GM19240 (cell line): ENCODE results near the gene INHBE.
A peak's percentile ranks its signal among the peaks of the same experiment; 100 is the strongest.
"Not testable (repeated sequence)": the region's sequence is repeated elsewhere in the genome, so short reads cannot be mapped to it uniquely, and the experiment has no call there.

Source experiments
- DNase-seq: peaks from one replicate; pipeline ENCODE4 v3.0.0; 2011; ENCODE audit warnings: low spot score; ENCODE audit not compliant: insufficient read length

Gene INHBE

DNA sequence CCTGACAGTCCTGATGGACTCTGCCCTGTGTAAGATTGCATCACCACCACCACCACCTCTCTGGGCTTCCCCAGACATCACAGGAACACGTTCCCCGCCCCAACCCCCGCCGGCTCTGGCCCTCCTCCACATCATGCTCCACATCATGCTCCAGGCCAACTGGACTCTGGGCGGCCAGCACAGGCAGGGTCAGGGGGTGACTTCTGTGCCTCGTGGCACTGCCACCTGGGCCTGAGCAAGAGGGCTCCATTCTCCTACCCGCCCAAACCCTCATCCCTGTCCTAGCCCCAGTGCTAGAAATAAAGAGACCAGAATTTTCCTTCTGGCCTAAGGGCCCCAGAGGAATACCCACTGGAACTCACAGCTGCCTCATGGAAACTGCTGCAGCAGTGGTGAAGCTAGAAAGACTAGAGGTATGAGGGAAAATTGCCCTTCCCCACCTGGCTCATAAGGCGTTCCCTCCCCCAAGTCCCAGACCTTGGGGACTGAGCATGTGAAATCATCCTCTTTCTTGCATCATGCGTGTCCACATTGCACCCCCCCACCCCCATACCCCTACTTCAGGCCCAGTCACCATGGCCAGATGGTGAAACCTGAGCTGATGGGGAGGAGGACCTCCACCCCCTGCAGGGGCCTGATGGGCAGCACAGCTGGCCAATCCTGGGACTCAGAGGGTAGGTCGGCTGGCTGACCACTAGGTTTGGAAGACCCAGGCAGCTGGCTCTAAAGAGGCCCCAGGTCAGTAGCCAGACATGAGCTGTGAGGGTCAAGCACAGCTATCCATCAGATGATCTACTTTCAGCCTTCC lies at the start of gene INHBE:
TSS of gene INHBE (plus strand) at position 742 of the 808 bp plus-strand sequence. CDS start 230 bp downstream, outside the sequence.
- DNase-seq = no peak

DNA sequence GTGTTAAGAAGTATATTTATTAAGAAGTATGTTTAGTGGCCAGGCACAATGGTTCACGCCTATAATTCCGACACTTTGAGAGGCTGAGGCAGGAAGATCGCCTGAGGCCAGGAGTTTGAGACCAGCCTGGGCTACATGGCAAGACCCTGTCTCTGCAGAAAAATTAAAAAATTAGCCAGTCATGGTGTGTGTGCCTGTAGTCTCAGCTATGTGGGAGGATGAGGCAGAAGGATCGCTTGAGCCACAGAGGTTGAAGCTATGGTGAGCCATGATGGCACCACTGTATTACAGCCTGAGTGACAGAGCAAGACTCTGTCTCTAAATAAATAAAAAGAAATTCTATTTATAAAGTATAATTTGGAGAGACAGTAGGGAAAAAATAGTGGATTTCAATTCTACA lies 44.6 kb upstream of the INHBE start:
- no peak for DNase-seq

- DNase-seq = not testable (repeated sequence)
These were observed 40.9 kb upstream of the INHBE start for GRCh38 chr12:57414160-57414559.

DNA sequence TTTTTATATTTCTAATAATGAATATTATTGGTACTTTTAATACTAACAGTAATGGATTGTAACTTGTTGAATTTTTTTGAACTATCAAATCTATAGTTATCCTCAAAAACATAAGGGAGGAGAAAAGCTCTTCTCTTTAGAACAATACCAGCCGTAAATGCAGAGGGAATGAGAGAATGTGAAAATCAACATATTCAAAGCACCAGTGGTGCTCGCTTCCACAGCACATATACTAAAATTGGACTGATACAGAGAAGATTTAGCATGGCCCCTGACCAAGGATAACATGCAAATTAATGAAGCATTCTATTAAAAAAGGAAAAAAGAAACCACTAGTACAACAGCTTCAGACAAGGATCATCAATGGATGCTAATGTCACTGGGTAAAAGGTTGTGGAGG lies 40.0 kb upstream of the INHBE start:
- DNase-seq = no peak

DNA sequence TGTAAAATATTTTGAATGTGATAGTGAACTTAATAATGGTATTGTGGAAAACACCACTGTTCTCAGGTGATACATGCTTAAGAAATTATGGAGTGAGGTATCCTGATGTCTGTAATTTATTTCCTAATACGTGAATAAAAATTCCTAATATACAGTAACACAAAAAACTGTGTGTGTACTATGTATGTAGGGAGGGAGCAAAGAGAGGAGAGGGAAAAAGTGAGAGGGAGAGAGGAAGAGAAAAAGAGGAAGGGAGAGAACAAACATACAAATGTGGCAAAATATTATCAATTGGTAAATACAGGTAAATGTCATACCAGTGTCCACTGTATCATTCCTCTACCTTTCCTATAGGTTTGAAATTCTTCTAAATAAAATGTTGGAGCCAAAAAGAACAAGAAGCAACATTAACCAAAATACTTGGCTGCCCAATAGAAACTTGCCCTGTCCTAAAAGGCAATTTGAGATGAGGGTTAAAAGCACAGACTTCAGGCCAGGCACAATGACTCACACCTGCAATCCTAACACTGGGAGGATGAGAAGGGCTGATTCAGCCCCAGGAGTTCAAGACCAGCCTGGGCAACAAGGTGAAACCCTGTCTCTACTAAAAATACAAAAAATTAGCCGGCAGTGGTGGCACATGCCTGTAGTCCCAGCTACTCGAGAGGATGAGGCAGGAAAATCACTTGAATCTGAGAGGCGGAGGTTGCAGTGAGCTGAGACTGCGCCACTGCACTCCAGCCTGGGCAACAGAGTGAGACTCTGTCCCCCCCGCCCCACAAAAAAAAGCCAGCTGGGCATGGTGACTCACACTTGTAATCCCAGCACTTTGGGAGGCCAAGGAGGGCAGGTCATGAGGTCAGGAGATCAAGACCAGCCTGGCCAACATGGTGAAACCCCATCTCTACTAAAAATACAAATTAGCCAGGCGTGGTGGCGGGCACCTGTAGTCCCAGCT lies 38.8 kb upstream of the INHBE start:
- DNase-seq = no peak

- DNase-seq = no peak
These were observed 36.9 kb upstream of the INHBE start for GRCh38 chr12:57418255-57418654.

GRCh38 chr12:57419495-57419894 lies 35.6 kb upstream of the INHBE start:
- DNase-seq = no peak

DNA sequence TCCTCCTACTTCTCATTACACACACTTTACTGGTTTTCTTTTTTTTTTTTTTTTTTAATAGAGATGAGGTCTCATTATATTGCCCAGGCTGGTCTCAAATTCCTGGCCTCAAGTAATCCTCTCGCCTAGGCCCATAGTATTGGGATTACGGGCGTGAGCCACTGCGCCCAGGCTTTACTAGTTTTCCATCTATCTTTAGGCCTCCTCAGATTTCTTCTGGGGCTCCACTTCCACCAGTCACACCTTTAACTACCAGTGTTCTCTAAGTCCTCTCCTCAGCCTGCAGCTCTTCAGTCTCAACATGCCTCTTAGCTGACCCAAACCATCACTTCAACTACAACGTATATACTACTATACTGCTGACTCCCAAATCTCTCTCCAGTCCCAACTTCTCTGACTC lies 34.6 kb upstream of the INHBE start:
- DNase-seq = no peak

DNA sequence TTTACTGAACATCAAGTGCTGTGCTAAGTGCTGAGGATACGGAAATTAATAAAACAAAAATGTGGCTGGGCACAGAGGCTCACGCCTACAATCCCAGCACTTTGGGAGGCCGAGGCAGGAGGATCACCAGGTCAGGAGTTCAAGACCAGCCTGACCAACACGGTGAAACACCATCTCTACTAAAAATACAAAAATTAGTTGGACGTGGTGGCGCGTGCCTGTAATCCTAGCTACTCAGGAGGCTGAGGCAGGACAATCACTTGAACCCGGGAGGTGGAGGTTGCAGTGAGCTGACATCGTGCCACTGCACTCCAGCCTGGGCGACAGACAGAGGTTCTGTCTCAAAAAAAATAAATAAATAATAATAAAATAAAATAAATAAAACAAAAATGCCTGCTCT lies 28.2 kb upstream of the INHBE start:
- DNase-seq = not testable (repeated sequence)

DNA sequence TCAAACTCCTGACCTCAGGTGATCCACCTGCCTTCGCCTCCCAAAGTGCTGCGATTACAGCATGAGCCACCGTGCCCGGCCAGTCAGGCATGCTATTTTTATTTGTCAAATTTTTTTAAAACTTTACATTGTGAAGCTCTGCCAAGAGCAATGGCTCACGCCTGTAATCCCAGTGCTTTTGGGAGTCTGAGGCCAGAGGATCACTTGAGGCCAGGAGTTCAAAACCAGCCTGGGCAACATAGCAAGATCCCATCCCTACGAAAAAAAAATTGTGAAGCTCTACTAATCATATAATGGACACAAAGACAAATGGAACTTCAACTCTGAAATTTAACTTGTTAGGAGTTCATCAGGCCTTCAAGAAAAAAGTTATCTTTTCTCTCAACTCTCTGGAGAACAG lies 26.1 kb upstream of the INHBE start:
- DNase-seq = no peak

GRCh38 chr12:57429473-57430111 lies 25.5 kb upstream of the INHBE start:
- DNase-seq = no peak

- peak; percentile 67 for DNase-seq
These were observed 24.8 kb upstream of the INHBE start for GRCh38 chr12:57430112-57430930.

- peak; percentile 96 for DNase-seq
These were observed 24.1 kb upstream of the INHBE start, which contains the start of gene R3HDM2 for GRCh38 chr12:57430931-57431566. R3HDM2 (minus strand) TSS chr12:57431043; CDS start chr12:57310428, 120,615 bp downstream.

GRCh38 chr12:57431654-57432188 lies 23.4 kb upstream of the INHBE start:
- no peak for DNase-seq

- no peak for DNase-seq
These were observed 21.7 kb upstream of the INHBE start for GRCh38 chr12:57433370-57433769.

- DNase-seq = no peak
These were observed 20.4 kb upstream of the INHBE start, which contains the start of gene INHBC for GRCh38 chr12:57434517-57435223. INHBC (plus strand) TSS chr12:57434784; CDS start chr12:57434887, 103 bp downstream.

DNA sequence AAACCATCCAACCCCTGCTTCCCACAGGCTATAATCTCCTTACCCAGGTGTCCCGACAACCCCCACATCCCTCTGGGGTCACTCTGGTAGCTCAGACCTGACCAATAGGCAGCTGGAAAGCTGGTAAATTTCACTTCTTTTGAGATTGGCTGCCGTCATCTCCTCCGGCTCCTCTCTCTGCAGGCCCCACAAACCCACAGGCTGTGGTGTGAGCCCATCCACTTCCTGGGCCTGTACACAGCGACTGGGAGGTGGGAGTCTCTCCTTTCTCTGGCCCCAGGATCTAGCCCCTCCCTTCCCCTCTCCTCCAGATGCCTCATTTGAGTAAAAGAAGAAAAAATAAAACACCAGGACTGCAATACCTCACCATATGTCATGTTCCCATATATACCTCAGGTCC lies 19.8 kb upstream of the INHBE start:
- DNase-seq = no peak

DNA sequence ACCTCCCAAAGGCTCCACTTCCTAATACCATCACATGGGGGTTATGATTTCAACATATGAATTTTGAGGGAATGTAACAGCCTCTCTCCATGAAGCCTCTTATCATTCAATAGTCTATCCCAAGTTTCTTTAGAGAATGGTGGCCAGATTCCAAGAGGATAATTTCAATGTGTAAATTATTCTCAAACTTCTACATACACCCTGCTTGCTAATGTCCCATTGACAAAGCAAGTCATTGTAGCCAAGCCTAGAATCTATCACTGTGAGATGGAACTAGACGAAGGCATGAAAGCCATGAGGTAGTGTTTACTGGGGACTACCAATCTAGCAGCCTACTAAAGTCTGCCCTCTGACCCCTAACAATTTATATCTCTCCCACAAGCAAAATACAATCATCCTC lies 16.7 kb upstream of the INHBE start:
- no peak for DNase-seq

DNA sequence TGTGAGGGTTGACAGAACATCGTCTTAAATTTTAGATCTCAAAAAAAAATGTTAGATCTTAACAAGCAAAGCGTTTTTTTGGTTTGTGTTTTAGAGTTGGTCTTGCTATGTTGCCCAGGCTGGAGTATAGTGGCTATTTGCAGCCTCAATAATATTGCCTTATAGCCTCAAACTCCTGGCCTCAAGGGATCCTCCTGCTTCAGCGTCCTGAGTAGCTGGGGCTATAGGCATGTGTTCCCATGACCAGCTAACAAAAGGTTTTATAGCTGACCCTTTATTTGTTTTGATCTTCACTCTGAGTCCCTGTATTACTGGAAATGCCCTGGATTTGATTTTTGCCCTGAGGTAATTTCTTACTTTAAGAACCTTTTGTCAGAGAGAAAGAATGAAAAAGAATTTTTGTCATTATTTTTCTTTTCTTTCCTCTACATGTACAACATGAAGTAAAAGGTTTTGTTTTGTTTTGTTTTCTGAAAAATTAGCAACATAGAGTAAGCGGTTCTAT lies 15.3 kb upstream of the INHBE start:
- no peak for DNase-seq
